CD14-positive monocyte (primary cell): ENCODE results near the gene ZDHHC11. TPM values are rescaled to one million over a fixed set of nuclear protein-coding genes. Genes with fewer than 3 reads are reported as not detected.

Experiments
- DNase-seq, 3 donors: peaks; one replicate each; pipeline ENCODE4 v3.0.0-alpha.2; 2011 to 2022
- H2AFZ ChIP-seq: 2 replicates; pipeline ENCODE4 v1.6.0; 2012; ENCODE audit warnings: mild to moderate bottlenecking, low read depth, low read length, inconsistent platforms; ENCODE audit not compliant: insufficient read depth, poor library complexity, severe bottlenecking
- H3K27ac ChIP-seq, 2 donors: 1 replicate in 1 of 2; 2 replicates in 1 of 2; pipeline ENCODE4 v1.5.1; 2012 to 2013; ENCODE audit warnings: low read length in 2 of 2, control low read depth in 1 of 2, inconsistent platforms in 1 of 2, low read depth in 1 of 2, mild to moderate bottlenecking in 1 of 2
- H3K27me3 ChIP-seq, 2 donors: one replicate each; pipeline versions ENCODE4 v1.6.0 to v1.6.1; 2011 to 2013; ENCODE audit warnings: low read length in 2 of 2; ENCODE audit not compliant: control insufficient read depth in 2 of 2, insufficient read depth in 2 of 2
- H3K36me3 ChIP-seq, 2 donors: replicated peaks in 1 of 2; 1 replicate in 1 of 2; 2 replicates in 1 of 2; pipeline versions ENCODE4 v1.5.1 to v1.6.1; 2012 to 2013; ENCODE audit warnings: low read length in 2 of 2, control low read depth in 1 of 2, inconsistent platforms in 1 of 2, mild to moderate bottlenecking in 1 of 2; ENCODE audit not compliant: insufficient read depth in 2 of 2, control insufficient read depth in 1 of 2
- H3K4me1 ChIP-seq, 2 donors: 1 replicate in 1 of 2; 2 replicates in 1 of 2; pipeline versions ENCODE4 v1.5.1 to v1.6.1; 2012 to 2013; ENCODE audit warnings: low read length in 2 of 2, control low read depth in 1 of 2, inconsistent platforms in 1 of 2, mild to moderate bottlenecking in 1 of 2, moderate library complexity in 1 of 2; ENCODE audit not compliant: insufficient read depth in 2 of 2, control insufficient read depth in 1 of 2
- H3K4me2 ChIP-seq: replicated peaks from 2 replicates; pipeline ENCODE3; 2012; ENCODE audit warnings: low read length, moderate library complexity, mild to moderate bottlenecking; ENCODE audit not compliant: poor library complexity, severe bottlenecking; ENCODE audit errors: extremely low read depth
- H3K4me3 ChIP-seq, 3 experiments: fragments of 200-600 bp in 1 of 3; sonication (generic) in 1 of 3; replicated peaks in 1 of 3; 1 replicate in 2 of 3; 2 replicates in 1 of 3; pipeline ENCODE4 v1.5.1; 2011 to 2013; ENCODE audit warnings: low read length in 3 of 3, mild to moderate bottlenecking in 3 of 3, control low read depth in 2 of 3, low read depth in 2 of 3, inconsistent platforms in 1 of 3, moderate library complexity in 1 of 3
- H3K79me2 ChIP-seq: 2 replicates; pipeline ENCODE4 v1.6.0; 2012; ENCODE audit warnings: mild to moderate bottlenecking, control low read depth, inconsistent platforms, low read length, moderate library complexity; ENCODE audit not compliant: insufficient read depth
- H3K9ac ChIP-seq: 2 replicates; pipeline ENCODE4 v1.6.0; 2017; ENCODE audit warnings: low read length, mild to moderate bottlenecking; ENCODE audit not compliant: insufficient read depth, poor library complexity, severe bottlenecking
- H3K9me3 ChIP-seq, 2 donors: replicated peaks in 1 of 2; 1 replicate in 1 of 2; 2 replicates in 1 of 2; pipeline versions ENCODE4 v1.5.1 to v1.6.1; 2012 to 2013; ENCODE audit warnings: low read length in 2 of 2, control low read depth in 1 of 2; ENCODE audit not compliant: control insufficient read depth in 1 of 2, insufficient read depth in 1 of 2
- H4K20me1 ChIP-seq: 2 replicates; pipeline ENCODE4 v1.6.0; 2012; ENCODE audit warnings: mild to moderate bottlenecking, low read length, control low read depth, moderate library complexity; ENCODE audit not compliant: insufficient read depth
- H3K27ac Mint-ChIP-seq, 7 donors: one replicate each; pipeline ENCODE4 v1.8.0; 2020; ENCODE audit warnings: mild to moderate bottlenecking in 7 of 7, mixed read lengths in 7 of 7, moderate library complexity in 6 of 7, inconsistent platforms in 2 of 7
- H3K27me3 Mint-ChIP-seq, 3 donors: one replicate each; pipeline ENCODE4 v1.8.0; 2021 to 2022; ENCODE audit warnings: low read depth in 3 of 3, mild to moderate bottlenecking in 3 of 3, mixed read lengths in 3 of 3, moderate library complexity in 3 of 3, inconsistent platforms in 1 of 3
- H3K36me3 Mint-ChIP-seq, 2 donors: one replicate each; pipeline ENCODE4 v1.8.0; 2020; ENCODE audit warnings: mixed read lengths in 2 of 2, inconsistent platforms in 1 of 2, mild to moderate bottlenecking in 1 of 2
- H3K4me1 Mint-ChIP-seq: one replicate; pipeline ENCODE4 v1.8.0; 2020; ENCODE audit warnings: mild to moderate bottlenecking, mixed read lengths
- H3K4me3 Mint-ChIP-seq, 2 donors: one replicate each; pipeline ENCODE4 v1.8.0; 2020; ENCODE audit warnings: mild to moderate bottlenecking in 2 of 2, mixed read lengths in 2 of 2, moderate library complexity in 1 of 2
- H3K9me3 Mint-ChIP-seq, 7 donors: one replicate each; pipeline ENCODE4 v1.8.0; 2020 to 2022; ENCODE audit warnings: mixed read lengths in 7 of 7, mild to moderate bottlenecking in 6 of 7, moderate library complexity in 6 of 7, inconsistent platforms in 2 of 7
- CTCF ChIP-seq: fragments of 200-600 bp; IDR thresholded peaks from one replicate; pipeline ENCODE4 v1.8.0; 2022; ENCODE audit warnings: antibody characterized with exemption, mild to moderate bottlenecking
- WGBS: methylation state at CpG from one replicate; pipeline ENCODE4 v1.1.5; 2013; ENCODE audit warnings: missing lambda C conversion rate; ENCODE audit not compliant: insufficient coverage; 5-methylcytosine and 5-hydroxymethylcytosine counted together
- intact Hi-C, 2 donors: fragments of 100-400 bp; cut with micrococcal nuclease; formaldehyde crosslinking; loops; one replicate each; pipeline versions ENCODE4 v1.15.0 to v1.15.1; 2023
- polyA plus RNA-seq, 3 donors: library from polyadenylated mRNA; depleted of rRNA in 1 of 3; unstranded in 2 of 3; stranded (reverse) in 1 of 3; fragments of 300-500 nt in 2 of 3; fragments of >200 nt in 1 of 3; fragmentation: Illumina TruSeq in 2 of 3; gene quantifications; 1 replicate in 2 of 3; 2 replicates in 1 of 3; pipeline ENCODE4 v1.2.3, GENCODE V29; 2012 to 2021

Gene ZDHHC11
- polyA plus RNA-seq, 3 donors = 1.8 TPM; not detected in 2

GRCh38 chr5:820245-820644 lies 30.5 kb downstream of the ZDHHC11 start:
- TF ChIP-seq CTCF = no peak
- Histone ChIP-seq H3K36me3 (no peaks in the 10 kb centered on the region), H3K79me2 (no peaks in the 10 kb centered on the region), H3K4me2 (no peak overlapping the region), H4K20me1 (no peaks in the 10 kb centered on the region), H3K4me3 (no peak overlapping the region), H2AFZ (no peak overlapping the region), H3K27ac (no peak overlapping the region), H3K9ac (no peak overlapping the region), H3K4me1 (no peaks in the 10 kb centered on the region), H3K27me3 (no peaks in the 10 kb centered on the region), H3K9me3 (peaks cover 0 to 5% of the 10 kb centered on the region in 2 donors)
- Mint-ChIP-seq H3K27me3 (peaks cover 0 to 10% (median 7%) of the 10 kb centered on the region in 3 donors), H3K27ac (no peak overlapping the region), H3K4me1 (no peaks in the 10 kb centered on the region), H3K4me3 (no peak overlapping the region), H3K36me3 (no peaks in the 10 kb centered on the region), H3K9me3 (peaks cover 0 to 9% (median 5%) of the 10 kb centered on the region in 7 donors)
- no peak for DNase-seq
- WGBS = 20% methylated on average over 1 of the region's 3 CpGs
- intact Hi-C loops = no loop called here

GRCh38 chr5:819078-819477 lies 31.7 kb downstream of the ZDHHC11 start:
- Histone ChIP-seq H3K9ac (no peak overlapping the region), H3K27me3 (no peaks in the 10 kb centered on the region), H3K4me2 (no peak overlapping the region), H3K79me2 (no peaks in the 10 kb centered on the region), H3K36me3 (no peaks in the 10 kb centered on the region), H2AFZ (no peak overlapping the region), H4K20me1 (no peaks in the 10 kb centered on the region), H3K27ac (no peak overlapping the region), H3K4me3 (no peak overlapping the region), H3K4me1 (no peaks in the 10 kb centered on the region), H3K9me3 (peaks cover 0 to 7% of the 10 kb centered on the region in 2 donors)
- WGBS = 97% methylated on average over 3 of the region's 3 CpGs
- Mint-ChIP-seq H3K9me3 (peaks cover 0 to 8% (median 6%) of the 10 kb centered on the region in 7 donors), H3K4me1 (no peaks in the 10 kb centered on the region), H3K4me3 (no peak overlapping the region), H3K27ac (no peak overlapping the region), H3K36me3 (no peaks in the 10 kb centered on the region), H3K27me3 (peaks cover 1 to 10% (median 7%) of the 10 kb centered on the region in 3 donors)
- intact Hi-C loops = no loop called here
- TF ChIP-seq CTCF = no peak
- DNase-seq = no peak
